SU-DHL-6 (cell line): ENCODE data around the gene TMEM25.
"Not testable (repeated sequence)": the region's sequence is repeated elsewhere in the genome, so short reads cannot be mapped to it uniquely, and the experiment has no call there.

Experiments
- EZH2phosphoT487 ChIP-seq: fragments of 200-600 bp; sonication (generic), shearing (Covaris generic); conservative IDR thresholded peaks from 2 replicates; pipeline ENCODE4 v1.6.1; 2018; ENCODE audit warnings: mild to moderate bottlenecking, antibody characterized with exemption, low read length, moderate library complexity, mixed read lengths
- TF ChIP-seq, protein P1 (sequence below): fragments of 200-600 bp; sonication (generic); IDR thresholded peaks from one replicate; pipeline ENCODE4 v1.5.1; 2017; ENCODE audit warnings: antibody characterized with exemption, mild to moderate bottlenecking, low read length, moderate library complexity; ENCODE audit not compliant: insufficient read depth, poor library complexity, severe bottlenecking

- TF ChIP-seq, protein P1, sequence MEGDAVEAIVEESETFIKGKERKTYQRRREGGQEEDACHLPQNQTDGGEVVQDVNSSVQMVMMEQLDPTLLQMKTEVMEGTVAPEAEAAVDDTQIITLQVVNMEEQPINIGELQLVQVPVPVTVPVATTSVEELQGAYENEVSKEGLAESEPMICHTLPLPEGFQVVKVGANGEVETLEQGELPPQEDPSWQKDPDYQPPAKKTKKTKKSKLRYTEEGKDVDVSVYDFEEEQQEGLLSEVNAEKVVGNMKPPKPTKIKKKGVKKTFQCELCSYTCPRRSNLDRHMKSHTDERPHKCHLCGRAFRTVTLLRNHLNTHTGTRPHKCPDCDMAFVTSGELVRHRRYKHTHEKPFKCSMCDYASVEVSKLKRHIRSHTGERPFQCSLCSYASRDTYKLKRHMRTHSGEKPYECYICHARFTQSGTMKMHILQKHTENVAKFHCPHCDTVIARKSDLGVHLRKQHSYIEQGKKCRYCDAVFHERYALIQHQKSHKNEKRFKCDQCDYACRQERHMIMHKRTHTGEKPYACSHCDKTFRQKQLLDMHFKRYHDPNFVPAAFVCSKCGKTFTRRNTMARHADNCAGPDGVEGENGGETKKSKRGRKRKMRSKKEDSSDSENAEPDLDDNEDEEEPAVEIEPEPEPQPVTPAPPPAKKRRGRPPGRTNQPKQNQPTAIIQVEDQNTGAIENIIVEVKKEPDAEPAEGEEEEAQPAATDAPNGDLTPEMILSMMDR, result not testable (repeated sequence)
- TF ChIP-seq EZH2phosphoT487, result not testable (repeated sequence)
These were observed 47.0 kb downstream of the TMEM25 start for GRCh38 chr11:118577995-118578394.
